ENCODE measurements around the gene TBC1D20.

- TF ChIP-seq CTCF (IDR thresholded peaks at IDR 0.05) (no peak), POLR2A (IDR thresholded peaks at IDR 0.05) (no peak)
Observed at GRCh38 chr20:483815-484644, 21.7 kb upstream of the TBC1D20 start.
